Stimulated activated CD8-positive, alpha-beta memory T cell treated with anti-CD3 and anti-CD28 coated beads, Interleukin-12 subunit alpha, Interleukin-12 subunit beta, amount 100 ng/mL, for 24 hours (primary cell): Measurements from ENCODE around the gene ZDHHC11.
"Not testable (repeated sequence)": the region's sequence is repeated elsewhere in the genome, so short reads cannot be mapped to it uniquely, and the experiment has no call there.

Source experiments
- DNase-seq: peaks from one replicate; pipeline ENCODE4 v3.0.0-alpha.2; 2020; ENCODE audit errors: extremely low read depth

ZDHHC11 gene

DNA sequence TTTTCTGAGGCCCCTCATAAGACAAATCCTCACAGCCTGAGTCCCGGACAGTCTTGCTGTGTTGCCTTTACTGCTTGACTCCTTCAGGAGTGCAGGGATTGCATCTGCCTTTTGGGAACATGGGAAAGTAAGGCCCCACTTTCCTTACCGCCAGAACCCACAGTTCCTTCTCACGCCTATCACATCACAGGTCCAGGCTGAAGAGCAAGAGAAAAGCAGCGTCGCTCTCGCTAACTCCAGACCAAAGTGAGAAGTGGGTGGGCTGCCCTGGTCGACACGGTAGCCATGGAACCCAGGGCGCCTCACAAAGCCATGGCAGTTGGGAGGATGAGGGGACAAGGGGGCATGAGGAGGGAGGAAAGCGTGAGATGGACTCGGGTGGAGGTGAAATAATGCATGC is 7.9 kb upstream of the ZDHHC11 start:
- no peak for DNase-seq

DNA sequence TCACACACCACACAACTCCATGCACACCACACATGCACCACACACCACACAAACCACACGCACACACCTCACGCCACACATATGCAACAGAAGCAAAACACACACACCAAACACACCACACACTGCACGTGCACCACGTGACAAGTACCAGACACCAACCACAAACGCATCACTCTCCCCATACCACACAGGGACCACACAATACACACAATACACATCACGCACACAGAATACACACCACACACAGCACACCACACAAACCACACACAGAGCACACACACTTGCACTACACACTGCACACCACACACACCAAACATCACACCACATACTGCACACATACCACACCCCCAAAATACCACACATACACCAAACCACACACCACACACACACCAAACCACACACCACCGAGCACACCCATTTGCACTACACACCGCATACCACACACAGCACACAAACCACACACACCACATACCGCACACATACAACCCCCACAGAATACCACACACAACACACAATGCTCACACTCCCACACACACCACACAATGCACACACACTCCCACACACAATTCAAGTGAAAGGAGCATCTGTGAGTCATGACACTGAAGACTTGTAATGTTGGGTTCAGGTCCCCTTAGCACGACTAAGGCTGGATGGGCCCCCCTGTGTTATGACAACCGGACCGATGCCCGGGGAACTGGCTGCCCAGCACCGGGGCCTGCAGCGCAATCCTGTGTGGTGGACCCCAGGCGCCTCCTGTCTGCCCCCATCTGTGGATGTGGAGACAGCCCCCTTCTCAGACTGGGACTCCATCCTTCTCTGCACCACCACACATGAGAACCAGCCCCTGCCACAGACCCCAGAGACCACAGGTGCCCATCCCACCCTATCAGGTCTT is 6.0 kb upstream of the ZDHHC11 start:
- no peak for DNase-seq

- DNase-seq = no peak
Observed at GRCh38 chr5:855771-856530, 5.2 kb upstream of the ZDHHC11 start.

GRCh38 chr5:854966-855743 is 4.4 kb upstream of the ZDHHC11 start:
- DNase-seq = no peak

- no peak for DNase-seq
Observed at GRCh38 chr5:854217-854616, 3.4 kb upstream of the ZDHHC11 start.

DNA sequence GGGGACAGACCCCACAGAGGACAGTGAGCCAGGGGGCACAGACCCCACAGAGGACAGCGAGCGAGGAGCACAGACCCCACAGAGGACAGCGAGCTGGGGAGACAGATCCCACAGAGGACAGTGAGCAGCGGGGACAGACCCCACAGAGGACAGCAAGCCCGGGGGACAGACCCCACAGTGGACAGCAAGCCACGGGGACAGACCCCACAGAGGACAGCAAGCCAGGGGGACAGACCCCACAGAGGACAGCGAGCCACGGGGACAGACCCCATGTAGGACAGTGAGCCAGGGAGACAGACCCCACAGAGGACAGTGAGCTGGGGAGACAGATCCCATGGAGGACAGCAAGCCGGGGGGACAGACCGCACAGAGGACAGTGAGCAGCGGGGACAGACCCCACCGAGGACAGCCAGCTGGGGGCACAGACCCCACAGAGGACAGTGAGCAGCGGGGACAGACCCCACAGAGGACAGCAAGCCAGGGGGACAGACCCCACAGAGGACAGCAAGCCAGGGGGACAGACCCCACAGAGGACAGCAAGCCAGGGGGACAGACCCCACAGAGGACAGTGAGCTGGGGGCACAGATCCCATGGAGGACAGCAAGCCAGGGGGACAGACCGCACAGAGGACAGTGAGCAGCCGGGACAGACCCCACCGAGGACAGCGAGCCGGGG is 2.8 kb upstream of the ZDHHC11 start:
- DNase-seq = not testable (repeated sequence)

DNA sequence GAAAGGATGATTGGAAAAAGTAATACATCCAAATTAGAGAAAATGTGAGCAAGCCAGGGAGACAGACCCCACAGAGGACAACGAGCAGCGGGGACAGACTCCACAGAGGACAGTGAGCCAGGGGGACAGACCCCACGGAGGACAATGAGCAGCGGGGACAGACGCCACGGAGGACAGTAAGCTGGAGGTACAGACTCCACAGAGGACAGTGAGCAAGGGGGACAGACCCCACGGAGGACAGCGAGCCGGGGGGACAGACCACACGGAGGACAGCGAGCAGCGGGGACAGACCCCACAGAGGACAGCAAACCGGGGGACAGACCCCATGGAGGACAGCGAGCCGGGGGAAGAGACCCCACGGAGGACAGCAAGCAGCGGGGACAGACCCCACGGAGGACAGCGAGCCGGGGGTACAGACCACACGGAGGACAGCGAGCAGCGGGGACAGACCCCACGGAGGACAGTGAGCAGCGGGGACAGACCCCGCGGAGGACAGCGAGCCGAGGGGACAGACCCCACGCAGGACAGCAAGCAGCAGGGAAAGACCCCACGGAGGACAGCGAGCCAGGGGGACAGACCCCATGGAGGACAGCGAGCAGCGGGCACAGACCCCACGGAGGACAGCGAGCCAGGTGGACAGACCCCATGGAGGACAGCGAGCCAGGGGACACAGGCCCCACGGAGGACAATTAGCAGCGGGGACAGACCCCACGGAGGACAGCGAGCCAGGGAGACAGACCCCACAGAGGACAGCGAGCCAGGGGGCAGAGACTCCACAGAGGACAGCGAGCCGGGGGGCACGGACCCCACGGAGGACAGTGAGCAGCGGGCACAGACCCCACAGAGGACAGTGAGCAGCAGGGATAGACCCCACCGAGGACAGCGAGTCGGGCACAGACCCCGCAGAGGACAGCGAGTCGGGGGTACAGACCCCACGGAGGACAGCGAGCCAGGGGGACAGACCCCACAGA is 1.9 kb upstream of the ZDHHC11 start:
- no peak for DNase-seq

GRCh38 chr5:852018-852417 is 1.2 kb upstream of the ZDHHC11 start:
- DNase-seq = no peak

DNA sequence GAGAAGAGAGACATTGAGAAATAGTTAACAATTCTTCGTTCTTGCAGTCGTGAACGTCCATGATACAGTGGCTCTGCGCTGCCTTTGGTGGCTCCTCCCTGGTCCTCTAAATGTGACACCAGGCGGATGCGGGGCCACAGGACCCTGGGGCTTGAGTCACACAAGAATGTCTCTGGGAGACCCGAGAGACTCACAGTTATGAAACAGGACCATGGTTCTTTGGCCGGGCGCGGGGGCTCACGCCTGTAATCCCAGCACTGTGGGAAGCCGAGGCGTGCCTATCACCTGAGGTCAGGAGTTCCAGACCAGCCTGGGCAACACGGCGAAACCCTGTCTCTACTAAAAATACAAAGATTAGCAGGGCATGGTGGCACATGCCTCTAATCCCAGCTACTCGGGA is 767 bp upstream of the ZDHHC11 start:
- DNase-seq = no peak

DNA sequence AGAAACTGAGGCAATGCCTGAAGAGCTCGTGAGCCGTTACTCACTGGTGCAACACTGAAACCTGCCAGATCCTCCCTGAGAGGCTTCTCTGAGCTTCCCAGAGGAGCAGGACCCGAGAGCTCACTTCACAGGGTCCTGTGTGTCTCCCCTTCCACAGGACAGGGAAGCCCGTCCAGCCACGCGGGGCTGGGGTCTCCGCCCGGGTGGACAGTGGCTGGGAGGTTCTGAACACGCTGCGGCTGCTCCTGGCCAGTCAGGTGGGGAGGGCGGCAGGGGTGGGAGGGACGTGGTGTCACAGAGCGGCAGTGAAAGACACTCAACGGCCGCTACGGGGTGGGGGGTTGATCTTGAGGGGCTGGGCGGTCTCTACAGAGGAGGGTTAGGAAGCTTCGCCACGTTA is 290 bp upstream of the ZDHHC11 start:
- no peak for DNase-seq

- no peak for DNase-seq
Observed at GRCh38 chr5:849651-850301, 1.0 kb downstream of the ZDHHC11 start.

- no peak for DNase-seq
Observed at GRCh38 chr5:848671-849111, 2.1 kb downstream of the ZDHHC11 start.

- DNase-seq = not testable (repeated sequence)
Observed at GRCh38 chr5:847736-848135, 3.0 kb downstream of the ZDHHC11 start.

GRCh38 chr5:847212-847611 is 3.6 kb downstream of the ZDHHC11 start:
- DNase-seq = not testable (repeated sequence)

GRCh38 chr5:846602-847091 is 4.1 kb downstream of the ZDHHC11 start:
- DNase-seq = not testable (repeated sequence)

- DNase-seq = not testable (repeated sequence)
Observed at GRCh38 chr5:845676-846601, 4.8 kb downstream of the ZDHHC11 start.

DNA sequence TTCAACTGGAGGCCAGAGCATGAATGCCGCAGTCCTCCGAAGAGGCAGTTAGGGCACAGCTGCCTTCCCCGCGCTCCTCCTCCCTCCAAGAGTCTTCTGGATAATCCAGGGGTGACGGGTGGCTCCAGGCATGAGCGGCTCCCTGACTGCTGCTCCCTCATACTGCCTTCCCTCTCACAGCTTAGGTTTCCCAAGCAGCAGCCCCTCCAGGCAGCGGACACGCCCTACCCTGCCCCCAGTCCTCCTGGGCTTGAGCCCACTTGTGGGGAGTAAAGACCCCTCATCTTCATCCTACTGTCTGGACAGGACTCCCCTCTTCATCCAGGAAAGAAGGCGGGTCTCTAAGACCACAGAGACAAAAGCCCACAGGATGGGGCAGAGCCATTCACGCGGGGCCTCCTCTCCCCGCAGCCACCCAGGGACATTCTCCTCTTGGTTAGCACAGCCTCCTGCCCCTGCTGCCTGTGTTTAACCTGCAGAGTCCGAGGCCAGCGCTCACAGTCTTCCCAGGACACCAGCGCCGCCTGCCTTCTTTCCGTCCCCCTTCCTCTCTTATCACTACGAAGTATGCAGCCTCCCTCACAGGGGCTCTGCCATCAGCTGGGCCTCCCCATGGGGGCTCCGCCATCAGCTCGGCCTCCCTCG is 5.6 kb downstream of the ZDHHC11 start:
- DNase-seq = not testable (repeated sequence)

GRCh38 chr5:844426-844825 is 6.4 kb downstream of the ZDHHC11 start:
- DNase-seq = not testable (repeated sequence)
